HepG2 (cell line): ENCODE measurements around the gene TUBB4B. TPM values are rescaled to one million over a fixed set of nuclear protein-coding genes. Genes with fewer than 3 reads are reported as not detected.

ENCODE experiments used
- ATAC-seq: fragments of 200-7000 bp; cut with Tn5 transposase; 3 replicates; pipeline ENCODE4 v1.9.1; 2020; ENCODE audit warnings: mild to moderate bottlenecking, moderate library complexity
- BruUV-seq: library from RNA; stranded (reverse); fragments of 400-500 nt; replicated peaks from 2 replicates; lab custom pipeline; 2021; lab: Mats Ljungman, UMichigan
- CTCF ChIA-PET: fragments of 300-600 bp; formaldehyde crosslinking; extraction: SDS; loops from one replicate; lab custom pipeline; 2021; ENCODE audit warnings: low total read pairs, inconsistent platforms, low intra/inter-chr PET ratio; lab: Yijun Ruan, JAX
- POLR2A ChIA-PET: fragments of 350-600 bp; sonication (Branson Sonifier 250); formaldehyde crosslinking; loops from one replicate; lab custom pipeline; 2020; ENCODE audit warnings: antibody characterized with exemption, inconsistent platforms; lab: Yijun Ruan, JAX
- DNase-seq: peaks from one replicate; pipeline ENCODE4 v3.0.0-alpha.2; 2015; ENCODE audit warnings: low spot score
- FAIRE-seq: peaks from 3 replicates; lab custom pipeline; 2011; peaks lifted over from hg19 to GRCh38; lab: Jason Lieb, UNC
- H2AFZ ChIP-seq: one replicate; pipeline ENCODE4 v1.6.1; 2011; ENCODE audit warnings: low read length, inconsistent platforms
- H3K27ac ChIP-seq: fragments of 300-600 bp; 3 replicates; pipeline ENCODE4 v1.8.0; 2011; ENCODE audit warnings: mixed run types, mild to moderate bottlenecking, mixed read lengths, low read length, inconsistent platforms; ENCODE audit not compliant: insufficient read depth; ENCODE audit errors: extremely low read length
- H3K27me3 ChIP-seq, 2 experiments: fragments of 200-600 bp in 1 of 2; 2 replicates in 1 of 2; 3 replicates in 1 of 2; pipeline versions ENCODE4 v1.6.0 to v1.8.0; 2011; ENCODE audit warnings: low read length in 2 of 2, mild to moderate bottlenecking in 2 of 2, moderate library complexity in 2 of 2, inconsistent platforms in 1 of 2; ENCODE audit not compliant: insufficient read depth in 2 of 2, control insufficient read depth in 1 of 2
- H3K36me3 ChIP-seq, 2 experiments: fragments of 200-600 bp in 1 of 2; replicated peaks in 1 of 2; 2 replicates in 1 of 2; 3 replicates in 1 of 2; pipeline versions ENCODE4 v1.5.1 to v1.8.0; 2011; ENCODE audit warnings: low read length in 2 of 2, inconsistent platforms in 1 of 2; ENCODE audit not compliant: insufficient read depth in 2 of 2, control insufficient read depth in 1 of 2
- H3K4me1 ChIP-seq: 2 replicates; pipeline ENCODE4 v1.5.1; 2012; ENCODE audit warnings: low read length, inconsistent platforms; ENCODE audit not compliant: insufficient read depth
- H3K4me2 ChIP-seq: 2 replicates; pipeline ENCODE4 v1.6.0; 2011; ENCODE audit warnings: low read depth, low read length, inconsistent platforms
- H3K4me3 ChIP-seq, 3 experiments: fragments of 200-600 bp in 1 of 3; sonication (generic), shearing (Covaris generic) in 1 of 3; replicated peaks in 1 of 3; 2 replicates each; pipeline ENCODE4 v1.5.1; 2011 to 2016; ENCODE audit warnings: low read length in 3 of 3, inconsistent platforms in 2 of 3, low read depth in 2 of 3, mild to moderate bottlenecking in 2 of 3, control low read depth in 1 of 3, mixed read lengths in 1 of 3; ENCODE audit not compliant: insufficient read depth in 1 of 3
- H3K79me2 ChIP-seq: one replicate; pipeline ENCODE4 v1.6.1; 2011; ENCODE audit warnings: low read length, inconsistent platforms; ENCODE audit not compliant: insufficient read depth
- H3K9ac ChIP-seq: 2 replicates; pipeline ENCODE4 v1.6.0; 2011; ENCODE audit warnings: mild to moderate bottlenecking, low read depth, low read length, inconsistent platforms; ENCODE audit not compliant: insufficient read depth
- H3K9me3 ChIP-seq: 2 replicates; pipeline ENCODE4 v1.5.1; 2012; ENCODE audit warnings: mild to moderate bottlenecking, low read length
- H4K20me1 ChIP-seq: 2 replicates; pipeline ENCODE4 v1.6.0; 2011; ENCODE audit warnings: inconsistent platforms, mild to moderate bottlenecking, low read length, moderate library complexity; ENCODE audit not compliant: insufficient read depth
- ADNP ChIP-seq: sonication (generic); formaldehyde crosslinking; IDR thresholded peaks from 2 replicates; pipeline ENCODE4 v1.4.0; 2020; ENCODE audit warnings: missing genetic modification reagents
- CHCHD3 ChIP-seq: sonication (generic); formaldehyde crosslinking; IDR thresholded peaks from 2 replicates; pipeline ENCODE4 v1.8.0; 2022; ENCODE audit warnings: mild to moderate bottlenecking, missing genetic modification reagents, moderate library complexity
- PCBP2 ChIP-seq: fragments of 200-400 bp; formaldehyde crosslinking; optimal IDR thresholded peaks from 2 replicates; pipeline ENCODE3; 2018; ENCODE audit warnings: low read length, low read depth; ENCODE audit not compliant: poor library complexity, severe bottlenecking
- RXRA ChIP-seq: sonication (generic); formaldehyde crosslinking; IDR thresholded peaks from 2 replicates; pipeline ENCODE4 v1.5.1; 2020; ENCODE audit warnings: missing genetic modification reagents
- ZKSCAN1 ChIP-seq: fragments of 150-350 bp; IDR thresholded peaks from 2 replicates; pipeline ENCODE4 v1.6.1; 2014; ENCODE audit warnings: low read length
- ZKSCAN8 ChIP-seq: IDR thresholded peaks from 2 replicates; pipeline ENCODE4 v1.6.1; 2016; ENCODE audit warnings: borderline replicate concordance, missing genetic modification reagents, missing compliant biosample characterization
- ZNF280B ChIP-seq: sonication (generic); formaldehyde crosslinking; IDR thresholded peaks from 2 replicates; pipeline ENCODE4 v1.5.0; 2020; ENCODE audit warnings: missing genetic modification reagents, mild to moderate bottlenecking, borderline replicate concordance
- ZNF333 ChIP-seq: sonication (generic); formaldehyde crosslinking; IDR thresholded peaks from 2 replicates; pipeline ENCODE4 v1.4.0; 2020; ENCODE audit warnings: mild to moderate bottlenecking, missing genetic modification reagents, borderline replicate concordance
- ZNF766 ChIP-seq: sonication (generic); formaldehyde crosslinking; IDR thresholded peaks from 2 replicates; pipeline ENCODE4 v1.5.0; 2020; ENCODE audit warnings: missing genetic modification reagents, borderline replicate concordance
- WGBS: methylation state at CpG from one replicate; pipeline ENCODE4 v1.1.6; 2017; ENCODE audit warnings: low lambda C conversion rate; 5-methylcytosine and 5-hydroxymethylcytosine counted together
- in situ Hi-C: cut with HindIII; loops from 2 replicates; pipeline ENCODE4 v1.10.0; 2017; ENCODE audit warnings: low pct_unique_long_range_greater_than_20kb; ENCODE audit not compliant: extremely low pct_ligation_motif_present
- intact Hi-C: fragments of 100-400 bp; cut with micrococcal nuclease; formaldehyde crosslinking; loops from one replicate; pipeline ENCODE4 v1.10.0; 2022; ENCODE audit not compliant: unreplicated experiment
- polyA plus RNA-seq, 8 experiments: library from polyadenylated mRNA; depleted of rRNA in 3 of 8; stranded (reverse) in 7 of 8; unstranded in 1 of 8; fragments of >200 nt; fragmentation: Illumina TruSeq in 4 of 8; extraction: Trizol in 4 of 8; gene quantifications; 2 replicates each; pipeline versions ENCODE4 v1.2.1 to v1.2.3, GENCODE V29; 2011 to 2016; ENCODE audit warnings: low read depth in 4 of 8, missing spikeins in 1 of 8, mixed read lengths in 1 of 8; ENCODE audit not compliant: insufficient read depth in 1 of 8
- total RNA-seq, 5 experiments: library from RNA; depleted of rRNA; stranded (reverse); fragments of >200 nt; fragmentation: Illumina TruSeq; extraction: Trizol; gene quantifications; 2 replicates each; pipeline ENCODE4 v1.2.3, GENCODE V29; 2016; ENCODE audit warnings: low read depth in 1 of 5

TUBB4B gene
- total and polyA plus RNA-seq, 2 of the 13 experiments (the other 11 are each of a cell fraction or from before 2014, with no cell fraction given), result 182 to 412 TPM

- peak; percentile 4 for ATAC-seq
These were observed 4.6 kb downstream of the TUBB4B start for GRCh38 chr9:137245450-137246421.

More at GRCh38 chr9:137245450-137246421, 4.6 kb downstream of the TUBB4B start:
- WGBS, result 56% methylated on average over 10 of the region's 25 CpGs
- DNase-seq, result no peak
- H3K27ac ChIP-seq, result no peak overlapping the region
- no peak for FAIRE-seq
- CTCF ChIA-PET, result no interaction called here
- H3K4me2 ChIP-seq, result no peak overlapping the region
- no peaks in the 10 kb centered on the region for H3K9me3 ChIP-seq
- no TSS peak for BruUV-seq
- POLR2A ChIA-PET, result interaction anchor here (7.7 kb wide), 1 partner anchor 10 kb away, joined by 317 read pairs; the partner anchor contains the start of genes NELFB and STPG3
- no peak overlapping the region for H2AFZ ChIP-seq
- peaks cover 2 to 9% of the 10 kb centered on the region in 2 experiments; a peak in 2 of 5 replicates for H3K27me3 ChIP-seq
- H3K79me2 ChIP-seq, result peaks cover 25% of the 10 kb centered on the region
- H4K20me1 ChIP-seq, result peaks cover 27% of the 10 kb centered on the region
- in situ Hi-C loops (no loop called here), intact Hi-C loops (no loop called here)
- no peak overlapping the region for H3K4me3 ChIP-seq
- peaks cover 73% of the 10 kb centered on the region for H3K4me1 ChIP-seq
- H3K9ac ChIP-seq, result no peak overlapping the region
- H3K36me3 ChIP-seq, result peaks cover 4 to 19% of the 10 kb centered on the region in 2 experiments; a peak in 4 of 5 replicates
- 0 out of 2 replicates have a peak, but pooled peaks have one; percentile 38 for TF ChIP-seq CHCHD3 (CRISPR knock-in tag)
- no peak for TF ChIP-seq ZKSCAN1
- TF ChIP-seq ADNP (CRISPR knock-in tag), result no peak
- 0 out of 2 replicates have a peak, but pooled peaks have one; percentile 30 for TF ChIP-seq ZNF280B (CRISPR knock-in tag)
- 0 out of 2 replicates have a peak, but pooled peaks have one; percentile 23 for TF ChIP-seq RXRA (CRISPR knock-in tag)
- TF ChIP-seq ZNF333 (CRISPR knock-in tag), result no peak
- no peak for TF ChIP-seq ZNF766 (CRISPR knock-in tag)
- TF ChIP-seq PCBP2, result no peak
- TF ChIP-seq ZKSCAN8 (CRISPR knock-in tag), result no peak
